DMS 273 (cell line): ENCODE data around the gene EMX1.

ENCODE experiments used
- DNase-seq: peaks from one replicate; lab custom pipeline; 2025; ENCODE audit not compliant: unreplicated experiment; lab: John Stamatoyannopoulos, UW

EMX1 gene

DNA sequence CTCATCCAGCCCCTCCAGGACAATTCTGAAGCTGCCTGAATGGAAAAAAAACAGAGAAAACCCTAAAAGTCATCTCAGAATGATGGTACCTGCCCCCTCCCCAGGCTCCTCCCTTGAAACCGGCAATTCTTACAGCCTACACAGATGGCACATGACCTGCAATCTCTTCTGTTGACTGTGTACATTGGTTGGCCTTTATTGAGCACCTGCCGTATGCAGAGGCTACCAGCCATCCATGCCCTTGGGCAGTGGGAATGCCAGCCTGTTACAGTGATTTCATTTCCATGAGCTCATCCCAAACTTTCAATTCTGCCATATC lies 57.1 kb downstream of the EMX1 start:
- no peak for DNase-seq

DNA sequence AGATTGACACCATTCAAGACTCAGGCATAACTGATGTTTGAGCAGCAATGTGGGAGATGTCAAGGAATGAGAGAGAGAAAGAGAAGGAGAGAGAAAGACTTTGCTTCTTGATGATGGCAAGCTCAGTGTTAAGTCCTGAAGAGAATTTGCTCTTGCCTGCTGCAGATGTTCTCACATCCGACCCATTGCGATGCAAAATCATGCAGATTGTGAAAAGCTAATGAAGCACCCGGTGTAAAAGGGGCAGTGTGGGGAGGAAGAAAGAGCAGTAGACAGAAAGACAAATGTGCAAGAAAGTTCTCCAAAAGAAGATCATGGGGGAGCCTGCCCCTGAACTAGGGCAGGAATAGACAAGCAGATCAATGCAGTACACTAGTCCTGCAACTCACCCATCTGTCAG lies 57.7 kb downstream of the EMX1 start:
- DNase-seq = peak; percentile 25

DNA sequence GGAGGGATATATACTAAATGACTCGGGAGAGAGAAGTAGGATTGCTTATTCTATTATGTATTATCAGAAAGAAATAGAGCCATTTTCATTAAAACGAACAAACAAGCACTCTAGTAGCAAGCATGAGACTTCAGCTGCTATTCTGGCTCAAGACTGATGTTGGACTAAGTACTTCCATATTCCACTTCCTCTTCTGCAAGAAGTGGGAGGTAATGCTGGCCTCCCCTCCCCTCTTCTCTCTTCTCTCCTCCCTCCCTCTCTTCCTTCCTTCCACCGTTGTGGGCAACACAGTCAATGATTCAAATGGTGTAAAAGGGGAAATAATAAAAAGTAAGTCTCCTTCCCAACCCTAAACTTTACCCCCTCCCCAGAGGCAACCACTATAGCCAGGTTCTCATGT lies 62.6 kb downstream of the EMX1 start:
- DNase-seq = no peak

DNA sequence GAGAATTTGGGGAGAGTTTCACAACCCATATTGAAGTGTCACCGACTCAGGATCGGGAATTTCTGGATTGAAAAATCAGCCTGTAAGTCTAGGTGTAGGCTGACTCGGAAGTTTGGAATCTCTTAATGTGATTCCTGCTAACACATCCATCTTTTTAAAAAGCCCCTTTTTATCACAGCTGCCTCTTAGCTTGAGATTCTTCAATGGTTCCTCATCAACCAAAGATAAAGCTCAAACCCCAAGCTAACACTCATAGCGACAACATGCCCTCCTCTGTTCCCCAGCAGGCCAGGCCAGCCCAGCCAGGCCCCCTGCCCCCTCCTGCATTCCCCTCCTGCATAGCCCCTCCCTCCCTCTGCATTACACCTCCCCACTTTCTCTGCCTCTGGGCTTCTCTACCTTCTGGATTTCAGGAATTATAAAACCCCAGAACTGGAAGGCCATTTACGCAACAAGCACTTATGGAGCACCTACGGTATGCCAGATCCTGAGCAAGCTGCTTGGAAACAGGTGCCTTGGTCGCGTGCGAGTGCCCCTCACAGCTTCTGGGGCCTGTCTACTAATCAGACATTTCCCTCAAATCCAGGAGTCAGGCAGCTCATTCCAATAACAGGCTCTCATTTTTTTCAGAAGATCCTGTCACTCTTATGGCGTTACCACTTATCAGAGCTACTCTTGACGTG lies 63.4 kb downstream of the EMX1 start:
- no peak for DNase-seq

DNA sequence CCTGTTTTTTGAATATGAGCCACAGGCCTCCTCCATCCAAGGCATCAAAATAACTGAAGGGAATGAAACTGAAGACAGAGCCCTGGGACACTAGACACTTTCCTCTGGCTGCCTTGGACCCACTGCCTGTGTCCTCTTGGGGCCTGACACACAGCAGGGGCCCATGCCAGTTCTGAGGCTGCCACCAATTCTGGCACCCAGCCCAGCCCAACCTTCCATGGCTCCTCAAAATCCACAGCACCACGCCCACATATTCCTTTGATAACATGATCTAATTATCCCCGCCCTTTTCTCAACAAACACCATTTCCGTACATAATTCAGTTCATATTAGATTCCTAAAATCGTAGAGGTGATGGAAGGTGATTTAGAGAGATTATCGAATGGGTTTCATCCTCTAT lies 64.2 kb downstream of the EMX1 start:
- no peak for DNase-seq

DNA sequence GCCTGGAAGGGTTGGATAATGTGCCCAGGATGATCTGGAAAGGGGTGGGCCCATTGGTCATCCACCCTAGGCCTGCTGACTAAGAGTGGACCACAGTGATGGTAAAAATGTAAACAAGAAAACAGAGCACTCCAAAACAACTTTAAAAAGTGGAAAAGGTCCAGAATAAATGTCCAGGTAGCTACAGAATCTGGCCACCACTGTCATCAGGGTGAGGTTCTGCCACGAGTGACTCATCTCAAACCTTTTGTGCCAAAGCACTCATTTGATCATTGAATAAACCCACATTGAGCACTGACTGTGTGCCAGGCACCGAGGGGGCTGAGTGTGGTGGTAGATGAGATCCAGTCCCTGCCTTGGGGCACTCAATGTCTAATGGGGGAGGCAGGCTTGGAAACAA lies 64.9 kb downstream of the EMX1 start:
- no peak for DNase-seq

DNA sequence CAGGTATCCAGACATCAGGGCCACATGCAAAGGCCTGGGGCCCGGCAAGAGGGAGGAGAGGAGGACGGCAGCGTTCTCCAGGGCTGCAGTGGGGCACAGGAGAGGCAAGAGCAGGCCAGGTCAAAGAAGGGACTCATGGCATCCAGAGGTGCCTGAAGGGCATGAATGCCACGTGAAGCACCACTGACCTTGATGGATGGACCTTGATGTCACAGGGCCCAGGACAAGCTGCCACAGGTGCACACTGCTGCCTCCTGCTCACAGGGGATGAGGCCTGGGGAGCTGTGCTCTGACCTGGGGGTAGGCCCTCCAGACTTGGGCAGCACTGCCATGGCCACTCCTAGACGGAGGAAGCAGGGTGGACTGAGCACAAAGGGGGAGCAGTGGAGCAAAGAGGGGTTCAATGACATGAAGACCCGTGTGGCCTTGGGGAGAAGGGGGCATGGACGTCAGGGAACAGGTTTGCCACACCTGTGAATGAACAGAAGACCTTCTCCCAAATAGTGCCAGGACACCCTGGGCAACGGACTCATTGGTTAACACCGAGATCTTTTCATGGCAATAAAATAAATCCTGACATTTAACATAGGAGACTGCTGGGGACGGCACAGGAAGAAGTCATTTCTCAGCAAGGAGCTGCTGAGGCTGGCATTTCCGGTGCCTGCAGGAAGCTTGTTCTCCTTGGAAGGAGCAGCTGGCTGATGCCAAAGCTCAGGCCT lies 65.6 kb downstream of the EMX1 start:
- no peak for DNase-seq

DNA sequence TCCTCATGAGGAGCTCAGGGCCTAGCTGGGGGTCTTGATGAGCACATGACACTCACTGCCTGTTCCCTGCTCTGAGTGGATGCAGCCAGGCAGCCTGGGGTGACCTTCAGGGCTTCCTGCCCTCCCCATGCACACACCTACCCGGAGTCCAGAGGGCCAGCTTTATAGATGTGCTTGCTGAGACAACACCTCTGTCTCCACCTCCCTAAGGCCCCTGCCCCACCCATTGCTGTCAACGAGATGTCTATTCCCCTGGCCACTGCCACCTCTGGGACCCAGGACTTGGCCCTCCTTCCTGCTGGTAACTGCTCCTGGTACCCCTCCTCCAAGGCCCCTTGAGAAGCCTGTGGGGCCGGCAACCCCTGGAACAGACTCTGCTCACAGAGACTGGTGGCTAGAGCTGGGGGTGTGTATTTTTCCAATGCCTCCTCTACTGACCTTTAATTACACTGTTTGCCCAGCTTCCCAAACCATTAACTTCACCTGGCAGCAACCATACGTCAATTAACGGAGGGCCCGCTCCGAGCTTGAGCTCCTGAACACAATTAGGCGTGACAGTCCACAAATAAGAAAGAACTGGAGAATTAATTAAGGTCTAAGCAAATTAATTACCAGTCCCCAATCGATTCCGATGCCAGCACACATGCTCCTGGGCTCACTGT lies 66.3 kb downstream of the EMX1 start:
- DNase-seq = no peak

DNA sequence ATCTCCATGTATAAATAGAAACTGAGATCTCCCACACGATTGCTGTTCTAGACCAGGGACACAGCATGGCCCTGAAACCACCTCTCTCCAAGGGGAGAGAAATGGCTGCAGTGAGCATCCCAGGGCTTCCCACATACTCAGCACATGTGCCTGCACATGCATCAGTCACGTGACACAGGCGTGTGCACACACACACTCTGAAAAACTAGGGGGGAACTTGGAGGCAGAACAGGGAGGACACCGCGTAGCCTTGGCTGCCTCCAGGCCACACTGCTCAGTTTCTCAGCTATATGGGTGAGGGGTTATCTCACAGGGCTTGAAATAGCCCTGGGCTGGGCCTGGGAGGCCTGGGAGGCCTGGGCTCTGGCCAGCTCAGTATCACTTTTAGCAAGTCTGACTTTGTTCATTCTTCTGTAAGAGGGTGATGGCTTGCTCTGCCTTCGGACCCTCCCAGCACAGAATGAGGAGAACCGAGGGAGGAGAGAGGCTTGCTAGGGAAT lies 66.9 kb downstream of the EMX1 start:
- DNase-seq = no peak
